Stimulated activated CD8-positive, alpha-beta memory T cell treated with anti-CD3 and anti-CD28 coated beads, Interleukin-12 subunit alpha, Interleukin-12 subunit beta, amount 100 ng/mL, for 4 hours (primary cell): ENCODE data around the gene S100A2.
"Not testable (repeated sequence)": the region's sequence is repeated elsewhere in the genome, so short reads cannot be mapped to it uniquely, and the experiment has no call there.

ENCODE experiments used
- DNase-seq: peaks from one replicate; pipeline ENCODE4 v3.0.0-alpha.2; 2020; ENCODE audit warnings: low read depth

Gene S100A2

DNA sequence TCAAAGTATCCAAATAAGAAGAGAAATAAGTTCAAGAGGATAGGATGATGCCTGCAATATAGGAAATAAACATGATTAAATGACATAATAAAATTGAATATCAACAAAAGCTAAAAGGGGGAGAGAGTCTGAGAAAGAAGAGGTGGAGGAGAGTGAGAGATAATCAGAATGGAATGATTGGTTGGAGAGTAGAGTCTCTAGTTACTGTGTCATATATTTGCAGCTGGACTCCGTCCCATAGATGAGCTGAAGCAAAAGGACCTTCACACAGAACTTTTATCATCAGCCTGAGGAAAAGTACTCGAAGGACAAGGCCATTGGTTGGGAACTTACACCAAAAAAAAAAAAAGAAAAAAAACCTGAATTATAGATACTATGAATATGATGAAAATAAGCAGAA lies 22.8 kb upstream of the S100A2 start:
- no peak for DNase-seq

DNA sequence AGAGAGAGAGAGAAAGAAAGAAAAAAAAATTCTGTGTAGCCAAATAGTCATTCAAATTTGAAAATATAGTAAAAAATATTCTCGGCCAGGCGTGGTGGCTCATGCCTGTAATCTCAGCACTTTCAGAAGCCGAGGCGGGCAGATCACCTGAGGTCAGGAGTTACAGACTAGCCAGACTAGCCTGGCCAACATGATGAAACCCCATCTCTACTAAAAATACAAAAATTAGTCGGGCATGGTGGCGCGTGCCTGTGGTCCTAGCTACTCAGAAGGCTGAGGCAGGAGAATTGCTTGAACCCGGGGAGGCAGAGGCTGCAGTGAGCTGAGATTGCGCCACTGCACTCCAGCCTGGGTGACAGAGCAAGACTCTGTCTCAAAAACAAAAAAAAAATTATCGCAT lies 22.4 kb upstream of the S100A2 start:
- DNase-seq = not testable (repeated sequence)

DNA sequence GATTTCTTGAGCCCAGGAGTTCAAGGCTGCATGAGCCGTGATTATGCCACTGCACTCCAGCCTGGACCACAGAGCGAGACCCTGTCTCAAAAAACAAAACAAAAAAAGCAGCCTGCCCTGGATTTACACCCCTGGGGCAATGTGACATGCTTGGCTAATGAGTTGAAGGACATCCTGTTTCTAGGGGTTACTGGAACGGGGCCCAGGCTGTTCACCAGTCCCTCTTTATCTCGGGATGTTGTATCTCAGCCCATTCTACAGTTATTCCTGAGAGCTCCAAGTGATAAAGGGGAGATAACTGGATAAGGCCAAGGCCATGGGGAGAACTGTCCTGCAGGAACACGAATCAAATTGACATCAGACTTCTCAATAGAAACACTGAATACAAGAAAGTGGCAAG lies 21.7 kb upstream of the S100A2 start:
- DNase-seq = no peak

DNA sequence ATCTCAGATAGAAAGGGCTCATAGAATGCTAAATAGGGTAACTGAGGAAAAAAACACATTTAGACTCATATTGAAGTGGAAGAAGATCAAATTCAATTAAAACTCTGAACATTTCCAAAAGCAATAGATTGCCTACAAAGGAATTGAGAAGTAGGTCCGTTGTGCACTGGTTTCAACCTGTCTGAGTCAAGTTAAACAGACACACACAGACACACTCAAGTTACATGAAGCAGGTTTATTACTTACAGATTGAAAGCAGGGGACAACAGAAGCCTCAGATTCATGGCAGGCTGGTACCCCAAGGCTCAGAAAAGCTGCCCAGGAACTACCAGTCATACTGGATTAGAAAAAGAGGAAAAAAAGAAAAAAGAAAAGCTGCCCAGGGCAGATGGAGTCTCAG lies 20.7 kb upstream of the S100A2 start:
- no peak for DNase-seq

DNA sequence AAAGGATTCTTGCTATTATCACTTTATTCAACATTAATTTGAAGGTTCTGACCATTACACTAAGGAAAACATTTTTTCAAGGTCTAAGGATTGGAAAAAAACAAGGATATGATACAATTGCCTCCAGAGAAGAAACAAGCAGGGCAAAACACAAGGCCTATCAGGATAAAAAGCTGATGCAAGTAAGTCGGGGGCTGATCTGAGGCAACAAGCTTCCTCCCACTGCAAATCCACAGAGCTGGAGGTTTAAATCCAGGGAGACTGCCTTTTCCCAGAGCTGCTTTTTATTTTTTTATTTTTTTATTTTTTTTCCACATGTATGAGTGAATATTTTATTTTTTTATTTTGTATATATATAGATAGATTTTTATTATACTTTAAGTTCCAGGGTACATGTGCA lies 19.4 kb upstream of the S100A2 start:
- no peak for DNase-seq

DNA sequence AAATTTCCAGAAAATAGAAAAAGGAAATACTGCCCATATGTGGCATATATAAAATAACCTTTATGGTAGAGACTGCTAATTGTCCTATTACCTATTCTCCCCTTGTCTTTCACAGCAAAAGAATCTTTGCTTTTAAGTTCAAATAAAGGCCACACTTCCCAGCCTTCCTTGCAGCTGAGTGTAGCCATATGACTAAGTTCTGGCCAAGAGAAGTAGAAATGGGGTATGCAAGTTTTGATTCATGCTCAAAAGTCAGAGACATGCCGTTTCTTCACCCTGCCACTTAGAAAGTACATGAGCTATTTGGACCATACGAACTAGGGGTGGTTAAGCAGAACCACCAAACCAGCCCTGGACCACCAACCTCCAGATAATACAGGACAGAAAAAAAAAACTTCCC lies 18.3 kb upstream of the S100A2 start:
- no peak for DNase-seq

DNA sequence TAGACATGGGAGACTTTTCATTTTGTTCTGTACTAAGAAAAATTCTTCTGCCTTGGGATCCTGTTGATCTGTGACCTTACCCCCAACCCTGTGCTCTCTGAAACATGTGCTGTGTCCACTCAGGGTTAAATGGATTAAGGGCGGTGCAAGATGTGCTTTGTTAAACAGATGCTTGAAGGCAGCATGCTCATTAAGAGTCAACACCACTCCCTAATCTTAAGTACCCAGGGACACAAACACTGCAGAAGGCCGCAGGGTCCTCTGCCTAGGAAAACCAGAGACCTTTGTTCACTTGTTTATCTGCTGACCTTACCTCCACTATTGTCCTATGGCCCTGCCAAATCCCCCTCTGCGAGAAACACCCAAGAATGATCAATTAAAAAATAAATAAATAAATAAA lies 17.9 kb upstream of the S100A2 start:
- DNase-seq = not testable (repeated sequence)

DNA sequence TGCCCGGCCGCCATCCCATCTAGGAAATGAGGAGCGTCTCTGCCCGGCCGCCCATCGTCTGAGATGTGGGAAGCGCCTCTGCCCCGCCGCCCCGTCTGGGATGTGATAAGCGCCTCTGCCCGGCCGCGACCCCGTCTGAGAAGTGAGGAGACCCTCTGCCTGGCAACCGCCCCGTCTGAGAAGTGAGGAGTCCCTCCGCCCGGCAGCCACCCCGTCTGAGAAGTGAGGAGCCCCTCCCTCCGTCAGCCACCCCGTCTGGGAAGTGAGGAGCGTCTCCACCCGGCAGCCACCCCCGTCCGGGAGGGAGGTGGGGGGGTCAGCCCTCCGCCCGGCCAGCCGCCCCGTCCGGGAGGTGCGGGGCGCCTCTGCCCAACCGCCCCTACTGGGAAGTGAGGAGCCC lies 17.2 kb upstream of the S100A2 start:
- DNase-seq = not testable (repeated sequence)

DNA sequence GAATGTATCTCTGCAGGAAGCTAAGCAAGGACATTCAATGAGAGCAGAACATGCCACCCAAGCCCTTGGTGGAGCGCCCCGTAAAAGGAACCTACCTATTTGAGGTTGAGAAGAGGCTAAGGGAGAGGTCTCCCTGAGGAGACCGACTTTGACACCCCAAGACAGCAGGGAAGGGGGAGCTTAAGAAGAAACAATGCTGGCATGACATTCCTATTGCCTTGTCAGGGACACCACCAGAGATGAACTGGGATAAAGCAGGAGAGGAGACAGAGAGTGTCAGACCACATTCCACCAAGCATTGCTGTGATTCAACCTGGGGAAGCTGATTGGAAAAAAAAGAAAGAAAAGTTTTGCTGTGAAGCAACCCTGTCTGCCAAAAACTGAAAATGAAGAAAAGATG lies 13.3 kb upstream of the S100A2 start:
- DNase-seq = no peak

DNA sequence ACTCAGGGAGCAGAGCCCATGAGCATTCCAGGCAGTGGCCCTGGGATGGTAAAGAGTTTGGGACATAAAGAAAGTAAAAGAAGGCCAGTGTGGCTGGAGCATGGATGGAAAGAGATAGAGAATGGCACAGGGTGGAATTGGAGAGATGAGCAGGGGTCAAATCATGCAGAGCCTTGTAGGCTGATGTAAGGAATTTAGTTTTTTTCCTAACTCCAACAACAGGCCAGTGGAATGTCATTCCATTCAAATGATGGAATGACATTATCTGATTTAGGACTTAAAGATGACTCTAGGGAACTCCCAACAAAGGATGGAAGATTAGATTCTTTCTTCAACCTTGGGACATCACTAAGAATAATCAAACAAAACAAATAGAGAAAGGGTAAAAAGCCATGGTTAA lies 12.8 kb upstream of the S100A2 start:
- DNase-seq = no peak

DNA sequence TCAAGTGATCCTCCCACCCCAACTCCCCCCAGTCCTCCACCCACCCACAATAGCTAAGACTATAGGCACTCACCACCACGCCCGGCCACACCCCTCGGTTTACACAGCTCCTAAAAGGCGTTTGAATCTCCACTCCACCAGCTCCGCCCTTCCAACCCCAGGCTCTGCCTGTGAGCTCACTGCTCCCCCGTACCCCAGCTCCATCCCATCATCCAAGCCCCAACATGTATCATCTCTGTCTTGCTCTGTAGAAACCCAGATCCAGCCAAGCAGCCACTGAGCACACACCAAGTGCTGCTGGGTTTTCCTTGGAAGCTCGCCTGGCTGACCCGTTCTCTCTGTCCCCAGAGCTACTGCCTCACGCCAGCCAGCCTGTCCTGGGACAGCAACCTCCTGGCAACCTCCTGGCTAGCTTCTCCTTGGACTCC lies 12.0 kb upstream of the S100A2 start:
- DNase-seq = no peak

DNA sequence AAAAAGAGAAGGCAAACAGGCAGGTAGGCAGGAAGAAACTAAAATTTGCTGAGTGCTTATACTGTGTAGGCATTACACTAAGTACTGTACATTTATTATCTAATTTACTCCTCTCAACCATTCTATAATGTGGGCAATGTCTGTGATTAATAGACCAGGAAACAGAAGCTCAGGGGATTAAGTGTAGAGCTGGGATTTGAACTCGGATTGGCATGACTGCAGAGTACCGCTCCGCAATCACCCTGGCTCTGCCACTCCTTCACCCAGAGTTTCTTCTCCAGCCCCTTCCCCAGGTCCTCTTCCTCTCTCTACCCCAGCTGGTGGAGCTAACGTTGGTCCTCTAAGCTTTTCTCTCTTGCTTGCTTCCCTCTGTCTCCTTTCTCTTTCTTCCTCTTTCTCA lies 11.5 kb upstream of the S100A2 start:
- no peak for DNase-seq

DNA sequence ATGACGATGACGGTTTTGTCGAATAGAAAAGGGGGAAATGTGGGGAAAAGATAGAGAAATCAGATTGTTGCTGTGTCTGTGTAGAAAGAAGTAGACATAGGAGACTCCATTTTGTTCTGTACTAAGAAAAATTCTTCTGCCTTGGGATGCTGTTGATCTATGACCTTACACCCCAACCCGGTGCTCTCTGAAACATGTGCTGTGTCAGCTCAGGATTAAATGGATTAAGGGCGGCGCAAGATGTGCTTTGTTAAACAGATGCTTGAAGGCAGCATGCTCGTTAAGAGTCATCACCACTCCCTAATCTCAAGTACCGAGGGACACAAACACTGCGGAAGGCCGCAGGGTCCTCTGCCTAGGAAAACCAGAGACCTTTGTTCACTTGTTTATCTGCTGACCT lies 9.9 kb upstream of the S100A2 start:
- DNase-seq = not testable (repeated sequence)

DNA sequence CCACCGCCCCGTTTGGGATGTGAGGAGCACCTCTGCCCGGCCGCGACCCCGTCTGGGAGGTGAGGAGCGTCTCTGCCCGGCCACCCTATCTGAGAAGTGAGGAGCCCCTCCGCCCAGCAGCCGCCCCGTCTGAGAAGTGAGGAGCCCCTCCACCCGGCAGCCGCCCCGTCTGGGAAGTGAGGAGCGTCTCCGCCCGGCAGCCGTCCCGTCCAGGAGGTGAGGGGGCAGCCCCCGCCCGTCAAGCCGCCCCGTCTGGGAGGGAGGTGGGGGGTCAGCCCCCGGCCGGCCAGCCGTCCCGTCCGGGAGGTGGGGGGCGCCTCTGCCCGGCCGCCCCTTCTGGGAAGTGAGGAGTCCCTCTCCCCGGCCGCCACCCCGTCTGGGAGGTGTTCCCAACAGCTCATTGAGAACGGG lies 9.4 kb upstream of the S100A2 start:
- not testable (repeated sequence) for DNase-seq

DNA sequence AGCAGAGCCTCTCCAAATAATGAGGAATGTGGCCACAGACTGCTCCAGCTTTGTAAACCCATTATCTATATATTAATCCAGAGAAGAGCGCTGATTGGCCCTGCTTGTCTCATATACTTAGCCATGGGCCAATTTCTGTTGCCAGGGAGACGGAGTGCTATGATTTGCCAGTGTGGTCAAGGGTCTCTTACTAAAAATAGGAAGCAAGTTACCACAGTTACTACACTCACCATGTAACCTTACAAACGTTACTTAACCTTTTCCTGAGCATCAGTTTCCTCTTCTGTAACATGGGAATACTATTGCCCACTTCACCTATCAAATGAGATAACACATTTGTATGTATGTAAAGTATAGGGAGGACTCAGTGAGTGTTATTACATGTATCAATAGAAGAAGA lies 7.7 kb upstream of the S100A2 start:
- DNase-seq = no peak

DNA sequence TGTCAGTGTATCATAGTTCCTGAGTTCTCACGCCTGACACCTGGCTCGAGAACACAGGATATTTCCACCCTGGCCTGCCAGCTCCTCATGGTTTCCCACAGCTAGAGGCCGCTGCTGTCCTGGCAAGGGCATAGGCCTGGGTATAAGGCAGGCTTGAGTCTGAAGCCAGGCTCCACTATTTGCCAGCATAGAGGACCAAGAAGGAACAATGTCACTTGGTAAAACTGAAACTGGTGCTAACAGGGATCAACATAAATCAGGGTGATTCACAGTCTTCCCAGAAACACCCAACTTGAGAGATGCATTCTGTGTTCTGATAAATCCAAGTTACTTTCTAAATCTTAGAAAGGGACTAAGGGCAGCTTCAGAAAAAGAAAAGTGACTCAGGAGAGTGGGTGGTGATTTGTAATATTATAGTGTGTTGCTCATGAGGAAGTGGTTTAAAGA lies 6.9 kb upstream of the S100A2 start:
- no peak for DNase-seq

DNA sequence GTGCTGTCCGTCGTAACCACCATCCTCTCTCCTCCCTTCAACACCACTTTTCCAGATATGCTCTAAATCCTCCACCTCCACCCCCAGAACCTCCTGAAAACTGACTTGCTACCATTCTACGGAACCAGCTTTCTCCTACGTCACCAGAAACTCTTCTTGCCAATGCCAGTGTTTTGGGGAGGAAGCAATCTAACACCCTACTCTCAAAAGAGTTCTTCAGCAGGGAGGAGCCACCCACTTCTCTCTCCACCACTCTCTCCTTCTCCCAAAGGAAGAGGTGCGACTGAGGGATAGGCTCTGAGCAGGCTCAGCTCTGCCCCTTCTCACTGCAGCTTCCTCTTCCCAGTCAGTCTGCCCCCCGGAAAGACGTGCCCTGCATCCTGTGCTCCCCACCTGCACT lies 6.1 kb upstream of the S100A2 start:
- DNase-seq = no peak

DNA sequence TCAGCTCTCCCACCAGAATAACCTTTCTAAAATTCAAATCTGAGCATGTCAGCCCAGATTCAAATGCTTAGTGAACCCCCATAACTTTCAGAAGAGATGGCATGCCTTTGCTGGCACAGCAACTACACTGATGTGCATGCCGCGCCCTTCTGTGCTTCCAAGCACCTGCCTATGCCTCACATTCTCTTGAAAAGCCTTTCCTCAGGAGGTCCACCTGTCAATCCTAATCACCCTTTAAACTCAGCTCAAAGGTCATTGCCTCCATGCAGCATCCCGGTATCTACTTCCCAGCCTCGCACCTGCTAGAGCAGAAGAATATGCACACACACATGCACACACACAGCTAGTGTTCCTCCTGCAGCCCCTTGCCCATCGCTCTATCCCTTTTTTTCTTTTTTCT lies 5.2 kb upstream of the S100A2 start:
- no peak for DNase-seq

DNA sequence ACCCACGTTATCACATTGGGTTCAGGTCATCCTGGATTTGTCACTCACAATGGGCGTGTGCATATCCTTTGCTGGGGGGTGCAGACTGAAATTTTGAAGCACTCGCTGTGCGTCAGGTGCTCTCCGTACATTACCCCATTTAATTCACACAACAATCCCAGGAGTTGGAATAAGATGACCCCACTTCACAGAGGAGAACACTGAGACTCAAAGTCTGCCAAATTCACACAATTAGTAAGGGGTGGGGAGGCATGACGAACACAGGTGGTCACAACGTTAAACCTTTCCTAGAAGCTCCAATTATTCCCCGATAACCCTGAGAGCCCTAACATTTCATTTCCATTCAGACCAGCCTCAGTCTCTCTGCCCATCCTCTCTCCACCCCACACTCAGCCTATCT lies 3.8 kb upstream of the S100A2 start:
- DNase-seq = no peak

DNA sequence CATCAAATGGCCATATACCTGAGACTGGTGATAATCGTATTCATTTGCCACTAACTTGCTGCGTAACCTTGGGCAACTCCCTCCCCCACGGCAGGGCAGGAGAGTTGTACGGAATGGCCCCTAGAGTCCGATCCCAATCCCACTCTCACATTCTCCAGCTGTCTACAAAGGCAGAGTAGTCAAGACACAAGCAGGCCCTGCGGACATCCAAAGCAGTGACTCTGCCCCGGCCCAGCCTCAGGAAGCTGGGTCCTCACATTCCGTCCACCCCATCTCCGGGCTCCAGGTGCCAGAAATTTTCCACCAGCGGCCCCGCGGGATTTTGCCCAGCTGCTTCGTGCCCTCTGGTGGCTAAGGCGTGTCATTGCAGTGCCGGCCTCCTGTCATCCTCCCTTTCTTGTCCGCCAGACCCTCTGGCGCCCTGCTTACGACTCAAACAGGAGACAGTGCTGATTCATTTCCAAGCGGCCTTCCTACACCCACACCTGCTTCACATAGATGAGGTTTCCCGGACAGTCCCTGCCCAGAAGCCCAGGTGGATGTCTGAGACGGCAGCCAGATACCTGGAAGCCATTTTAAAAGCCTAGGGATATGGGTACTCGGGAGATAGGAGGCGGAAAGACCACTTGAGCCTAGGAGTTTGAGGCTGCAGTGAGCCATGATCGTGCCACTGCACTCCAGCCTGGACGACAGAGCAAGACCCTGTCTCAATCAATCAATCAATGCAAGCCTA lies 2.9 kb upstream of the S100A2 start:
- peak; percentile 52 for DNase-seq

DNA sequence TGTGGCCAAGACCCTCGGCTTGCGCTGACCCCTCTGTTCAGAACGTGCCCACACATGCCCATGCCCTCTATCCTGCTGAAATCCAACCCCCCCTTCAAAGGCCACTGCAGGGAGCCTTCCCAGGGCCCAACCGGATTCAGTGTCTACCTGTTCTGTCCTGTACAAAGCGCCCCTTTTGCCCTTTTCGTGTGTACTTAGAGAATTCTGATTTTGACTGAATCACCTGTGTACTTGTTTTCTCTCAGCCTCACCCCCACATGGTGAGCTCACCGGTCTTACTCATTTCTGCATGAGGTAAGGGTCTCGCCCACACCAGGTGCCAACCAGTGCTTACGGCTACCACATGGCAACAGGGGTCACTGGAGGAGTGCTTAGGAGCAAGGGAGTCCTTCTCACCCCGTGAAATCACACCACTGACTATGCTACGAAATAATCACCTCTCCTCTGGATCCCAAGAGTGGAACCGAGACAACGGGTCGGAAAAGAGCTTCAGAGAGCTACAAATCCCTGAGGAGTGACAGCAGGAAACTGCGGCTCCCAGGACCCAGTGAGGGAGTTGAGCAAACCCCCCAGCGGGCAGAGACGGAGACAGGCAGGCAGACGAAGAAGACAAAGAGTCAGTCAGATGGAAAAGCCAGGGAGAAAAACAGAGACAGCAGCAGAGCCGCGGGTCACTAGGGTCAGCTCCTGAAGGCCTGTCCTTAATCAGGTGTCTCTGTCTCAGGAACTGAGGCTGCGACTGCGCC lies 2.1 kb upstream of the S100A2 start:
- DNase-seq = no peak

DNA sequence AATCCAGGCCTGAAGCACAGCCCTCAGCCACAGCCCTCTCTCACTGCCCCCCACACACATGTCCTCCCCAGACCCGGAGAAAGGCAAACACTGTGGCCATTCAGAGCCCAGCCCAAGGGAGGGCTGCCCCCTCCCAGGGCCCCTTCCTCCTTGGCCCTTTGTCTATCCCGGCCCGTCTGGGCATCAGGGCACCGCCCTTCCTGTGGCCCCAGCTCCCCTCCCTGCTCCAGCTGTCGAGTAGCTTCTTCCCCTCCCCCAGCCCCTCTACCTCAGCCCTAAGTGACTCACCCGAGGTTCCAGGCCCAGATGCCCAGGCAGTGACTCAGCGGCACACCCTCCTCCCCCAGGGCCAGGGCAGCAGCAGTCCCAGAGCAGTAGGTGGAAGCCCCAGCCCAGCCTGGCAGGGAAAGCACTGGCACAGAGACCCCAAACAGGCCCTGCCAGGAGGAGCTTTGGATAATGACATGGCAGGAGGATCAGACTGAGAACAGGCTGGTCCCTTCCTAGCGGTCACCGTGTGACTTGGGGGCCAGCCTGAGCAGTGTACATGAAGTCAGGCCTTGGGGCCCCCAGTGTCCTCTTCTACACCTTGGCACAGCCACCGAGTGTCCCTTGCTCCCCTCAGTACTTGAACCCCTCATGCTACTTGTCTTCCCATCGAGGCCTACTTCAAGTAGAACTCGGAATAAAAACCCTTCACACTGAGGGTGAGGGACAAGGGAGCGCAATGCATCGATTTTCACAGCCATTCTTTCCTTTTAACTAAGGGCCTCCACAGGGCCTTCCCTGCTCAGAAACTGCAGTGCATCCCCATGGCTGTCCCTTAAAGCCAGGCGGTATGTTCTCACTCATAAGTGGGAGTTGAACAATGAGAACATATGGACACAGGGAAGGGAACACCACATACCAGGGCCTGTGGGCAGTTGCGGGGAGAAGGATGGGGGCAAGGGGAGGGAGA lies 1.0 kb upstream of the S100A2 start:
- peak; percentile 75 for DNase-seq

DNA sequence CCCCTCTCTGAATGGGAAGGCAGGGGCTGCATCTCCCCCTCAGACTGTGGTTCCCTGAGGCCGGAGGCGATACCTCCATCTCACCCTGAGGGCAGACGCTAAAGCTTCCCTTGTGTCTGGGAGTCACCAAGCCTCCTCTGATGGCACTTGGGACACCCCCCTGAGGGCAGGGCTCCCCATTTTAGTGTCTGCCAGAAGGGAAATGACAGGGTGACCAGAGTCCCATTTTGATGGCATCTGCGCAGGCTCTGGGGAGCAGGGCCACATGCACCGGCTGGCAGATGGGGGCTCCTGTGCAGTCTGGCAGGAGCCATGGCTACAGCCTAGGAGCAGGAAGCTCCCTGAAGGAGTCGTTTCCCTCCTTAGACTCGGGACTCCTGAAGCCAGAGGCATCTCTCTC lies 1.7 kb downstream of the S100A2 start:
- DNase-seq = no peak
